Activated T-cell treated with anti-CD3 and anti-CD28 coated beads for 1 hour (primary cell): ENCODE data around the gene ERAP2.
"Not testable (repeated sequence)": the region's sequence is repeated elsewhere in the genome, so short reads cannot be mapped to it uniquely, and the experiment has no call there.

Experiments
- DNase-seq: peaks from one replicate; pipeline ENCODE4 v3.0.0-alpha.2; 2020; ENCODE audit warnings: low read depth

Gene ERAP2

GRCh38 chr5:96896806-96897205 is 20.5 kb downstream of the ERAP2 start:
- no peak for DNase-seq

DNA sequence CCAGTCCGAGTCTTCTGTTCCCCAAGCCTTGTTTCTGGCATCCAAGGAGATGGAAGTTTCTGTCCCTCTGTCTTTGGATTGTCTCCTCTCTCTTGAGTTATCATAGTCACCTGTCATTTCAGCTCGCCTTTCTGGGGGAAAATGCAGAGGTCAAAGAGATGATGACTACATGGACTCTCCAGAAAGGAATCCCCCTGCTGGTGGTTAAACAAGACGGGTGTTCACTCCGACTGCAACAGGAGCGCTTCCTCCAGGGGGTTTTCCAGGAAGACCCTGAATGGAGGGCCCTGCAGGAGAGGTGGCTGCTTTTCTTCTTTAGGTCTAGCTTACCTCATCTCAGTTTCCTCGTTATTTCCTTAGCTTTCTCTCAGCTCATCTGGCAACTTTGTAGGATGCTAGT is 25.1 kb downstream of the ERAP2 start:
- DNase-seq: no peak

- no peak for DNase-seq
These were observed 25.5 kb downstream of the ERAP2 start for GRCh38 chr5:96901841-96902240.

DNA sequence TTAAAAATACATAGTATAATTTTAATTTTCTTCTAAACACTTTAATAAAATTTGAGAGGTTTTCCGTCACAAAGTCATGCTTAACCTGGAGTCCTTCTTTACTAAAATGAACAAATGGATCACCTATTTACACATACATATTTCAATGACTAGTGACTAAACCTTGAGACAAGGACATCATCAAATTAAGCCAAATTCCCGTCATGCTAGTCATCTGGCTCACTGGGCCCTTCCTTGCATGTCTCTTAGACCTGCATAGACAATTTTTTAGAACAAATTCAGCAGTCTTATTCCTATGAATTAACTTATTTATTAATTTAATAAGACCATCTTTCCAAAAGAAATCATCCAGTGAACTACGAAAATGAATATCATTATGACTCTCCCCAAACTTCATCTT is 26.6 kb downstream of the ERAP2 start:
- DNase-seq: no peak

- no peak for DNase-seq
These were observed 27.0 kb downstream of the ERAP2 start for GRCh38 chr5:96903300-96903699.

DNA sequence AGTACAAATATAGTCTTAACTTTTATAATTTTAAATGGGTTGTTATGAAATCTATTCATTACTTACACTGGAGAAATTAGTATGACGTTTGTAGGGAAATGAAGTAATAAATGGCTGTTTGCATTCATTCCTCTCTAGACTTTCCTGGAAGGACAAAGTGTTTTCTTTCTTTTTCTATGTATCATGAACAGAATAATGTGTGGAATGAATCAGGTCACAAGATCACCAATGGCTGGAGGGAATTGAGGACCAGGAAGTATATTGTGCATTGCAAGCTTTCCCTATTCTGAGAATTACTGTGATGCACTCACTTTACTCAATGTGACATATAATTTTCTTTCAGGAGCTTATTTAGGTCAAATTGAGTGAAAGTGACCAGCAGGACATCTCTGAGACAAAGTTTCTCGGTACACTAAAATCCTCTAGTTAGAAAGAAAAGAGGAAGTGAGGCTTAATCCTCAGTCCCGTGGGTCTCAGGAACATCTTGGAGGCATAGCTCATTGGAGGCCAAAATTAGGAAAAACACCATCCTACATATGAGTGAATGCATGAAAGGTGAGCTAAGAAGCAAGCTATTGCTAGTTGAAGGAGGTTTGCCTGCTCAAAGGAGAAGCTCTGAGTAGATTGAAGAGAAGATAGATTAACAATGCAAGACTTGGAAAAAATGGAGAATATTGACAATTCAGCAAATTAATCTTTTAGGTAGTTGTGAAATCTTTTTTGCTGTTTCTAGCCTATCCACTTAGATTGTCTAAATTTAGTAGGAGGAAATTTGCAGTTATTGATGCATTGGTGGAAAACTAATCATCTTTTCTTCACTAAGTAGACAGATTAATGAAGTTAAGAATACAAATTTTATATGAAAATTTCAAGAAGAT is 28.0 kb downstream of the ERAP2 start:
- no peak for DNase-seq

GRCh38 chr5:96905864-96906263 is 29.6 kb downstream of the ERAP2 start:
- DNase-seq: no peak

GRCh38 chr5:96909003-96909402 is 32.7 kb downstream of the ERAP2 start:
- DNase-seq: no peak

GRCh38 chr5:96909435-96909834 is 33.1 kb downstream of the ERAP2 start:
- no peak for DNase-seq

GRCh38 chr5:96911139-96911538 is 34.8 kb downstream of the ERAP2 start:
- DNase-seq: no peak

GRCh38 chr5:96913233-96913632 is 36.9 kb downstream of the ERAP2 start:
- DNase-seq: no peak

GRCh38 chr5:96919754-96920197 is 43.5 kb downstream of the ERAP2 start:
- DNase-seq: no peak

DNA sequence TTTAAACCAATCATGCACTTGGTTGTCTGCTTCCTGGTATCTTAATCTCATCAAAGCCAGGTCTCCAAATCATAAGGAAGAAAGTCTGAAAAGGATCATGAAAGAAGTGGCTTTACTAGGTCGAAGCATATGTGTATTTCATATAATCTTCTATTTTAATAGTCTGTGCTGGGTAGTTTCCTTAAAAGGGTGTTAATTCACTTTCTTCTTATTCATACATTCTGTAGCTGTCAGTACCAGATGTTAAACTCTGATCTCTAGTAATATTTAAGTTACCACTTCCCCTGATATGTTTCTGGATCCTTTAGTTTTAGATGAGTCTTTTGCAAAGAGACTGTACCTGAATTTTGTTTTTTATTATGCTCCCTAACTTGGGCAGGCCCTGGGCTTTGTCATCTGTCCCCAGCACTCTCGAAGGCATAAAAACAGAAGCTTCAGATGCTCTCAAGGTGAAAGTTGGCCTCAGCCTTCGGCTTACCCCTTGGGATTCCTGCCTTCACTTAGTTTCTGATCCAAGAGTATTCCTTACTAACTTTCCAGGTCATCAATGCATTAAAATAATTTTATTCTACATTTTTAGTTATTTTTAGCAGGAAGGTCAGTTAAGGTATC is 44.5 kb downstream of the ERAP2 start:
- no peak for DNase-seq

- no peak for DNase-seq
These were observed 46.4 kb downstream of the ERAP2 start for GRCh38 chr5:96922499-96923244.

DNA sequence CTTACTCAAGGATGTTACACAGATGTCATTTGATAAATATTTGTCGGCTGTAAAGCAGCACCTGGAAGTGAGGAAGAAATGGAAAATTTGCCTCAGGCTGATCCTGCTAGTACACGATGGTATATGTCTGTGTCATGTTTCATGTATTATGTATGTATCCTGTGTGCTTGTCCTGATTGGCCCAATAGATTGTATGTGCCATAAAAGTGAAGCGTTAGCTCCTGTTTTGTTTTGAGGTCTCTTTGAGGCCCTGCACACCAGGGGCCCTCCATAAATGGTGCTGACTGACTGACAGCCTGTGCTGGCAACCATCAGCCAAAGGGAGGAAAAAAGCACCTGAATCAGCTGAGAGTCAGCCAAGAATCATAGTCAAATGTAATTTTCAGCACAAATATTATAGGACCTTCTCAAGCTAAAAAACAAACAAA is 47.7 kb downstream of the ERAP2 start:
- peak; percentile 11 for DNase-seq

GRCh38 chr5:96926276-96926675 is 50.0 kb downstream of the ERAP2 start:
- DNase-seq: no peak

DNA sequence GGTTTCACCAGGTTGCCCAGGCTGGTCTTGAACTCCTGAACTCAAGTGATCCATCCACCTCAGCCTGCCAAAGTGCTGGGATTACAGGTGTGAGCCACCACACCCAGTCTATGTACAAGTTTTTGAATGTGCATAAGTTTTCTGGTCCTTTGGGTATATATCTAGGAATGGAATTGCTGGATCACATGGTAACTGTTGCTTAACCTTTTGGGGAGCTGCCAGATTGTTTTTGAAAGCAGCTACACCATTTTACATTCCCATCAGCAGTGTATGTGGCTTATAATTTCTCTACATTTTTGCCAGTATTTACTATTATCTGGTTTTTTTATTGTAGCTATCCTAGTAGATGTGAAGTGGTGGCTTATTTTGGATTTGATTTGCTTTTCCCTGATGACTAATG is 50.7 kb downstream of the ERAP2 start:
- no peak for DNase-seq

DNA sequence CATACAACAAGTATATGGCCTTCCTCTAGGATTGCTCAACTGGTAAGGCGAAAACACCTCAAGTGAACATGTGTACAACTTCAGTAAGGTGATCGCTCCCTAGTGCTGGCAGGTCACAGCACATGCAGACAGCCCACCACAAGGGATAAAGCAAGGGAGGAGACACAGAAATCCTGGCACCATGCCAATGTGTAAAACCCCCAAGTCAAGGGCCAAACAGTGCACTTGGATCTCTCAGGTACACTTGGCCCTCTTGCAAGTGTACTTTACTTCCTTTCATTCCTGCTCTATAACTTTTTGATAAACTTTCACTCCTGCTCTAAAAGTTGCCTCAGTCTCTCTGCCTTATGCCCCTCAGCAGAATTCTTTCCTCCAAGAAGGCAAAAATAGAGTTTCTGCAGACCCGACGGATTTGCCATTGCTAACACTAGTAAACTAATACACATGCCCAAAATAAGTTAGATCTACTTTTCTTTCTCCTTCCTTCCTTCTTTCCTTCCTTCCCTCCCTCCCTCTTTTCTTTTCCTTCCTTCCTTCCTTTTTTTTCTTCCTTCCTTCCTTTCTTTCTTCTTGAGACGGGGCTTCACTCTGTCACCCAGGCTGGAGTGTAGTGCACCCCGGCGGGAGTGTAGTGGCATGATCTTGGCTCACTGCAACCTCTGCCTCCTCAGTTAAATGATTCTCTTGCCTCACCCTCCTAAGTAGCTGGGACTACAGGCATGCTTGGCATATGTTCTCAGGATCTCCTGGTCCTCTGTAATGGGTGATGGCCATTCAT is 52.8 kb downstream of the ERAP2 start:
- no peak for DNase-seq

DNA sequence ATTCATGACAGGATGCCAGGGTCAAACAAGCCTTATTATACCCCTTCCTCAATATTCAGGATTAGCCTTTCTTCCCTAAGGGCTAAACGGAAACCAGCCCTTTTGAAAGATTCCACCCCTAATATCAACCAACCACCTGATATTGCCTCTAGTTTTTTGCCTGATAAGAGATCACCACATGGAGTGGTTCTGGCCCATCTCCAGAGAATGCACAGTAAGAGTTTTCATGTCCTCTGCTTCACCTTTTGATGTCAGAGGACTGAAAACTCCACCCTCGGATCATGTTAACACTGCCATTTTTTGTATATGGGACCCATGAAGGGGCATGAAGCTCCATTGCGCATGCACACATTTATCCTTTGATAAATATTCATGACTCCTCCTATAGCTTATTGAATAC is 53.8 kb downstream of the ERAP2 start:
- no peak for DNase-seq

DNA sequence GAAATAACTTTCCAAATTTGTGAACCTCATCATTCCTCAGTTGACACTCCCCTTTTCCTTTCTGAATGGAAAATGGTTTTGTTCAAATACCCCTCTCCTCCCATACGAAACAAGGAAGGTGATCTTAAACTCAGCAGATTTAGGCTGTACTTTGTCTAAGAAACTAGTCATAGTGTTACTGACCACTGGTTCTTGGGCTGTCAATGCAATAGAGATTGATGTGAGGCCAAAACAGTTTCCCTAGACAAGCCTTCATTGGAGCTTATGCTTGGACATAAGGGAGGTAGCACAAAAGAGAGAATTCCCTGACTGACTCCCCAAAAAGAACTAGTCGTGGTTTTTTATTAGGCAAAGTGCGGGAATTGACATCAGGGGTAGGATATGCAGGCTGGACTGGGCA is 54.3 kb downstream of the ERAP2 start:
- DNase-seq: no peak

DNA sequence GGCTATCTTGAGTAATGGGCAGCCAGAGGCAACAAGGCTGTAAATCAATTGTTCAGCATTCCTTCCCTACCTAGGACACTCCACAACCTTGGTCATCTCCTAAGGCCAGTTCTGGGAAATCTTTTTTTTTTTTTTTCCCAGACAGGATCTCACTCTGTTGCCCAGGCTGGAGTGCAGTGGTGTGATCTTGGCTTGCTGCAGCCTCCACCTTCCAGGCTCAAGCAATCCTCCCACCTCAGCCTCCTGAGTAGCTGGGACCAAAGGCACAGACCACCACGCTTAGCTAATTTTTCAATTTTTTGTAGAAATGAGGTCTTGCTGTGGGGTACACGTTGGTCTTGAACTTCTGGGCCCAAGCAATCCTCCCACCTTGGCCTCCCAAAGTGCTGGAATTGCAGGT is 54.7 kb downstream of the ERAP2 start:
- not testable (repeated sequence) for DNase-seq

DNA sequence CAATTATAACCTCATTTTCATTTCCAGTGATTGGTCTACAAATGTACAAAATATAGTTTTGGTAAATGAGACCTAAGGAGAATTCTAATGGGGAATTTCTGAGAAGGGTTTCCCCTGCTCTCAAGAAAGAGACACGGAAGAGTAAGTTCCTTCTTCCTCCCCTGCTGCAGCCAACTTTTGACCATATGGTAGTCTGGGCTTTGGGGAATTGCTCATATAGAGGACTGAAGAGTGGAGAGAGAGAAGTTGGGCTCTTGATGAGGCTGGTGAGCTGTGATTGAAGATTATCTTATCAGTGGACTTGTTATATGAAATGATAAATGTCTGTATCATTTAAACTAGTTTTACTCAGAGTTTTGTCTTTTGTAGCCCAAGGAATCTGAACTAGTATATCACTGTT is 55.3 kb downstream of the ERAP2 start:
- no peak for DNase-seq
